Globus pallidus (tissue), 1 donor: Measurements from ENCODE around the gene ARSI.
"Not testable (repeated sequence)": the region's sequence is repeated elsewhere in the genome, so short reads cannot be mapped to it uniquely, and the experiment has no call there.

Experiments used
- DNase-seq: peaks from one replicate; pipeline ENCODE4 v3.0.0-alpha.2; 2015; ENCODE audit warnings: low spot score

Gene ARSI

DNA sequence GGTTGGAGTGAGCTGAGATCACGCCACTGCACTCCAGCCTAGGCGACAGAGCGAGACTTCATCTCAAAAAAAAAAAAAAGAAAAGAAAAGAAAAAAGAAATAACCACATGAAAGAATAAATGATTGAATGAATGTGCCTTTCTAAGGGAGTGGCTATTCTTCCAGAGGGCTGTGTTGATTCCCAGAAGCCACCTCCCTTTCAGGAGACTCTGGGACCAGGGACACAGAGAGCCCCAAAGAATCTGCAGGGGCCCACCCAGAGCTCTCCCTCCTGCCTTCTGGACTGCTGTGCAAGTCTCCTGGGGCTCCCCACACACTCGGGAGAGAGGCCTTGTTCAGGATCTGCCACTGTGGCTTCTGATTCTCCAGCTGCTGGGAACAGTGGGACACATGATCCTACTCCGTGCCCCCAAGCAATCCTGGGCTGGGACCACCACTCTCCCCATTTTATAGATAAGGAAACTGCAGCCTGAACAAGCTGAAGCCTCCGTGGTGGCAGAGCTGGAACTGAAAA lies 36.8 kb downstream of the ARSI start:
- DNase-seq: no peak

GRCh38 chr5:150264667-150265603 lies 37.8 kb downstream of the ARSI start:
- DNase-seq: no peak

- no peak for DNase-seq
Observed at GRCh38 chr5:150263801-150264621, 38.7 kb downstream of the ARSI start.

DNA sequence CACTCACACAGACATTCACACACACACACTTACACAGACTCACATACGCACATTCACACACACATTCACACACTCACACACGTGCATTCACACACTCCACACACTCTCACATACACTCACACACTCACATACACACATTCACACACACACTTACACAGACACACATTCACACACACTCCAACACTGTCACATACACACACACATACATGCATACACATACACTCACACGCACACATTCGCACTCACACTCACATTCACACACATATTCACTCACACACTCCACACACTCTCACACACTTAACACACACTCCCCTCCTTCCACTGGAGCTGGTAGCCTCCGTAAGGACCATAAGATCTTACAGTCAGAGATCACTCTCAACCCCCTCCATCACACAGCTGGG lies 39.3 kb downstream of the ARSI start:
- no peak for DNase-seq

DNA sequence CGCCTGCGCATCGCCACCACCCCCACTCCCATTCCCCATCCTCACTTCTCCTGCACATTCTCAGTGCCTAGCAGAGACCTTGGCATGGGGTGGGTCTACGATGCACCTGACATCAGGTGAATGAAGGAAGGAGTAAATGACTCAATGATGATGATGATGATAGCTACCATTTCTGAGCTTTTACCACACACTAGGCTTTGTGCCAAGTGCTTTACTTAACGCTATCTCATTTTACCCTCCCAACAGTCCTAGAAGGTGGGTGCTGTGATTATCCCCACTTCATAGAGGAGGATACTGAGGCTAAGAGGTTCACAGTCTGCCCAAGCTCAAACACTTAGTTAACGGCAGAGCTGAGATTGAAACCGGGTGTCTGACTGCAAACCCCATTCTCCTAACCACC lies 40.2 kb downstream of the ARSI start:
- DNase-seq: no peak

- no peak for DNase-seq
Observed at GRCh38 chr5:150261231-150261630, 41.5 kb downstream of the ARSI start.

- no peak for DNase-seq
Observed at GRCh38 chr5:150258130-150258529, 44.6 kb downstream of the ARSI start.

- no peak for DNase-seq
Observed at GRCh38 chr5:150257424-150257823, 45.3 kb downstream of the ARSI start.

- DNase-seq: no peak
Observed at GRCh38 chr5:150256410-150257064, 46.2 kb downstream of the ARSI start.

DNA sequence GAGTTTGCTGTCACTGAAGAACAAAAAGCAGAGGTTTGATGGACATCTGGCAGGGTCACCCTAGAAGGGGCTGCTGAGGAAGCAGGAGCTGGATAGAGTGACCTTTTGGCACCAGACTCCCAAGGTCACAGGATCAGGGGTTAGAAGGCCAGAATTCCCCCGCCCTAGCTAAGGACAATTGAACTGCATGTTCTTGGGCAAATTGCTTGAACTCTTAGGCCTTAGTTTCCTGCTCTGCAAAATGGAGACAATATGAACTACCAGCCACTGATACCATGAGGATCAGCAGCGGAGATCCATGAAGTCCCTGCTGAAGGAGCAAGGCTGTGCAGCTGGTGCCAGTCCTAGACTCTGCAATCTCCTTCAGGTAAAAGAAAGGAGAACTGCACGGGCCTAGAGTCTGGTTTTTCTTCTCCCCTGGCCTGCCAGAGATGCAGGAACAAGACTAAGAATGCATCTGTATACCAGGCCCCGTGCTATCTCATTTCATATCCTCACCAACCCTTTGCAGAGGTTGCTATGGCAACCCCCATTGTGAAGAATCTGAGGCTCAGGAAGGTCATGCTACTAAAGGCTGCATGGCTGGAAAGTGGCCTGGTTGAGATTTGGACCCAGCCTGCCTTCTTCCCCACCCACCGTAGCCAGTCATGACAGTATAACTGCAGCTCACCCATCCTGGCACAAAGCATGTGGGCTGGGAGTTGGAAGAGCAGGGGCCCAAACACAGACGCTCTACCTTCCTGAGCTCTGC lies 46.9 kb downstream of the ARSI start:
- DNase-seq: no peak

GRCh38 chr5:150254774-150255173 lies 47.9 kb downstream of the ARSI start:
- DNase-seq: no peak

GRCh38 chr5:150254363-150254762 lies 48.3 kb downstream of the ARSI start:
- DNase-seq: no peak

DNA sequence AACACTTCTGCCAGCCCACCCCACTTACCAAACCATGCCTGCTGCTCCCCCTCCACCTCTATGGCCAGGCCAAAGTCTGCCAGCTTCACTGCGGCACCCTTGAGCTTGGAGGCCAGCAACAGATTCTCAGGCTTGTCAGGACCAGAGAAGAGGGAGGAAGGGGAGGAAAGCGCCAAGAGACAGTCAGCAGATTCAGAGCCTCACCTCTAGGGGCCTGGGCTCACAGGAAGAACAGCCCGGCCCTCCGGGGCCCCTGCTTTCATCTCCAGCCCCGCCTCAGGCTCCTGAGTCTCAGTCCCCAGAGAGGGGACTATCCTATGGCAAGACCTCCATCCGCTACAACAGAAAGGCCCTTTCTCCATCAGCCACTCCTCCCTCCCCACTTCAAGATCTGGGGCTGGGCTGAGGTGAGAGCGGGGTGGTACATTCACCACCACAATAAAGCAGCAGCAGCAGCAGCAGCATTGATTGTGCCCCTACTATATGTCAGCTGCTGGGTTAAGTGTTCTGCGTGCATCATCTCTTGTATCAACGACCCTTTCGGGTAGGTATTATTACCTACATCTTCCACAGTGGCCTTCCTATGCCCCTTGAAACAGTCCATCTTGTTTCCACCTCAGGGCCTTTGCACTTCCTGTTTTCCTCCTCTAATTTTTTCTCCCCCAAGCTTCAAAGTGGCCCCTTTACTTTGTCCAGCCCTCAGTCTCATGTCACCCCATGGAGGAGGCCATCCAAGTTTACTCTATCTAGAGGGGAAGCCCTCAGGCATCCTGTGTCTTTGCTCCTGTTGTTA lies 49.1 kb downstream of the ARSI start:
- DNase-seq: no peak

- no peak for DNase-seq
Observed at GRCh38 chr5:150252489-150252888, 50.2 kb downstream of the ARSI start.

GRCh38 chr5:150251504-150251903 lies 51.2 kb downstream of the ARSI start:
- no peak for DNase-seq

- no peak for DNase-seq
Observed at GRCh38 chr5:150249744-150250143, 53.0 kb downstream of the ARSI start.

- no peak for DNase-seq
Observed at GRCh38 chr5:150248946-150249345, 53.8 kb downstream of the ARSI start.

- not testable (repeated sequence) for DNase-seq
Observed at GRCh38 chr5:150248493-150248892, 54.2 kb downstream of the ARSI start.

DNA sequence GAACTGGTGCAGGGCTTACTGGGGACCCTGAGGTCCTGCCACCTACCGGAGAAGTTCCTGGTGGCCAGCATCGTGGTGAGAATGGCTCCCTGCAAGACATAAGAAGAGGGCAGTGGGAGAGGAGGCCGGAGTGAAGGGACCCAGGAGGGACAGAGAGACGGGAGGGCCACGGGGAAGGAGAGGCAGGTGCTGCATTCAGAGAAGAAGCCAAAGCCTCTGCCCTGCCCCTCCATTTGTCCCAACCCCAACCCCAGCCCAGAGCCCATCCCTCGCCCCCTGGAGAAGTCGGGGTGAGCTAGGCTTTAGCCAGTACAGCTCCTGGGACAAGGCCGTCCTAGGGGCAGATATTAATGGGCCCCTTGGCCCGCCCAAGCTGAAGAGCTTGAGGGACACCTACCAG lies 55.0 kb downstream of the ARSI start:
- no peak for DNase-seq

- DNase-seq: no peak
Observed at GRCh38 chr5:150246835-150247234, 55.9 kb downstream of the ARSI start.

DNA sequence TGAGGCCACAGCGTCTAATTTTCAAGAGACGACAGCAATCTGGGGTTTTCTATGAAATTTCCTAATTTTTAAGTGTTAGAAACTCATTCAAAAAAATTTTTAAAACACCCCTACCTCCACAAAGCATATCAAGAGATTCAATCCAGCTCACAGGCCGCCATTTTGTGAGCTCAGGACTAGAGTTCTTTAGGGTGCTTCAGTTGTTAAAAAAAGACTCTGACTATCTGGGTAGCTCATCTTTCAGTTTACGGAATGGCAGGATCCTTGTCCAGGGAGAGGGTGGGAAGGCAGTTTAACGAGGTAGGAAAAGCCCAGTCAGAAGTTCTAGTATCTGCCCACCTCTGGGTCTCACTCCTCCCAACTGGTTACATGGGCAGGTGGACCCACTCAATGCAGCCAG lies 56.3 kb downstream of the ARSI start:
- DNase-seq: no peak
